Hepatocyte (in vitro differentiated cells): ENCODE data around the gene PTDSS2. TPM values are rescaled to one million over a fixed set of nuclear protein-coding genes. Genes with fewer than 3 reads are reported as not detected.
A peak's percentile ranks its signal among the peaks of the same experiment; 100 is the strongest.

Experiments
- DNase-seq: peaks from one replicate; pipeline ENCODE4 v3.0.0-alpha.2; 2016; ENCODE audit warnings: low spot score
- H2AFZ ChIP-seq: fragments of 200-600 bp; sonication (generic); 2 replicates; pipeline ENCODE4 v1.6.0; 2016; ENCODE audit warnings: antibody characterized with exemption, mild to moderate bottlenecking
- H3K27ac ChIP-seq: fragments of 200-600 bp; sonication (generic); 2 replicates; pipeline ENCODE4 v1.5.1; 2016; ENCODE audit warnings: mild to moderate bottlenecking
- H3K27me3 ChIP-seq: fragments of 200-600 bp; sonication (generic); 2 replicates; pipeline ENCODE4 v1.6.1; 2016
- H3K36me3 ChIP-seq: fragments of 200-600 bp; sonication (generic); replicated peaks from 2 replicates; pipeline ENCODE4 v1.5.1; 2016; ENCODE audit warnings: low read depth; ENCODE audit not compliant: insufficient read depth
- H3K4me1 ChIP-seq: fragments of 200-600 bp; sonication (generic); 2 replicates; pipeline ENCODE4 v1.5.1; 2016; ENCODE audit warnings: mild to moderate bottlenecking, moderate library complexity; ENCODE audit not compliant: insufficient read depth
- H3K4me2 ChIP-seq: fragments of 200-600 bp; sonication (generic); 2 replicates; pipeline ENCODE4 v1.6.0; 2016
- H3K4me3 ChIP-seq: fragments of 200-600 bp; sonication (generic); 2 replicates; pipeline ENCODE4 v1.5.1; 2016; ENCODE audit warnings: mild to moderate bottlenecking
- H3K79me2 ChIP-seq: fragments of 200-600 bp; sonication (generic); 2 replicates; pipeline ENCODE4 v1.6.0; 2017; ENCODE audit warnings: mild to moderate bottlenecking
- H3K9me2 ChIP-seq: fragments of 200-600 bp; sonication (generic); replicated peaks from 2 replicates; pipeline ENCODE4 v1.6.0; 2017; ENCODE audit warnings: mild to moderate bottlenecking; ENCODE audit not compliant: insufficient read depth
- H3K9me3 ChIP-seq: fragments of 200-600 bp; sonication (generic); 2 replicates; pipeline ENCODE4 v1.5.1; 2016; ENCODE audit warnings: low read depth, mild to moderate bottlenecking
- H4K20me1 ChIP-seq: fragments of 200-600 bp; sonication (generic); 2 replicates; pipeline ENCODE4 v1.6.0; 2016; ENCODE audit warnings: mild to moderate bottlenecking; ENCODE audit not compliant: insufficient read depth, poor library complexity, severe bottlenecking
- CTCF ChIP-seq: fragments of 200-600 bp; sonication (generic); IDR thresholded peaks from 2 replicates; pipeline ENCODE4 v1.5.1; 2016; ENCODE audit warnings: antibody characterized with exemption, mild to moderate bottlenecking; ENCODE audit not compliant: poor library complexity
- EZH2 ChIP-seq: fragments of 200-600 bp; sonication (generic); IDR thresholded peaks from 2 replicates; pipeline ENCODE4 v1.6.1; 2016; ENCODE audit warnings: antibody characterized with exemption, mild to moderate bottlenecking, borderline replicate concordance
- EZH2phosphoT487 ChIP-seq: fragments of 200-600 bp; sonication (generic); IDR thresholded peaks from one replicate; pipeline ENCODE4 v1.6.1; 2018; ENCODE audit warnings: antibody characterized with exemption, mild to moderate bottlenecking, low read depth, moderate library complexity; ENCODE audit not compliant: unreplicated experiment, severe bottlenecking
- WGBS: methylation state at CpG from one replicate; pipeline ENCODE4 v1.1.6; 2016; ENCODE audit warnings: low lambda C conversion rate; ENCODE audit errors: missing lambda C conversion rate; 5-methylcytosine and 5-hydroxymethylcytosine counted together
- polyA plus RNA-seq: library from polyadenylated mRNA; unstranded; fragments of >200 nt; fragmentation: Nextera tagmentation; extraction: Ambion mirVana; gene quantifications from 2 replicates; pipeline ENCODE4 v1.2.1, GENCODE V29; 2016
- total RNA-seq: library from RNA; depleted of rRNA; stranded (reverse); fragments of >200 nt; gene quantifications from 2 replicates; pipeline ENCODE4 v1.2.3, GENCODE V29; 2014

Gene PTDSS2
- total and polyA plus RNA-seq, 2 experiments from 2014 or later, result 31.5 to 50.8 TPM

GRCh38 chr11:528815-529727, 79.0 kb downstream of the PTDSS2 start:
- Histone ChIP-seq H3K4me2 (no peak overlapping the region), H2AFZ (no peak overlapping the region)
- peak; percentile 6 for DNase-seq

GRCh38 chr11:529728-530411, 79.8 kb downstream of the PTDSS2 start:
- Histone ChIP-seq H3K4me1 (peaks cover 6% of the 10 kb centered on the region), H3K9me2 (no peaks in the 10 kb centered on the region), H3K36me3 (no peaks in the 10 kb centered on the region), H3K27me3 (no peaks in the 10 kb centered on the region), H3K4me3 (no peak overlapping the region), H4K20me1 (peaks cover 15% of the 10 kb centered on the region), H3K4me2 (no peak overlapping the region), H3K79me2 (peaks cover 9% of the 10 kb centered on the region), H3K9me3 (no peaks in the 10 kb centered on the region), H2AFZ (no peak overlapping the region), H3K27ac (no peak overlapping the region)
- WGBS, result 91% methylated on average over 18 of the region's 18 CpGs
- peak; percentile 5 for DNase-seq
- no peak for TF ChIP-seq CTCF
- no peak for TF ChIP-seq EZH2
- TF ChIP-seq EZH2phosphoT487, result no peak

More at GRCh38 chr11:528815-529727, 79.0 kb downstream of the PTDSS2 start:
- Histone ChIP-seq H3K4me1 (peaks cover 2% of the 10 kb centered on the region), H3K27ac (no peak overlapping the region), H3K9me2 (no peaks in the 10 kb centered on the region), H3K4me3 (no peak overlapping the region), H3K79me2 (peaks cover 1% of the 10 kb centered on the region), H3K9me3 (no peaks in the 10 kb centered on the region), H3K27me3 (no peaks in the 10 kb centered on the region), H4K20me1 (peaks cover 7% of the 10 kb centered on the region), H3K36me3 (no peaks in the 10 kb centered on the region)
- TF ChIP-seq EZH2phosphoT487 (no peak), CTCF (no peak), EZH2 (no peak)
- WGBS, result 81% methylated on average over 29 of the region's 29 CpGs

GRCh38 chr11:530960-531831, 81.1 kb downstream of the PTDSS2 start:
- Histone ChIP-seq H3K9me2 (no peaks in the 10 kb centered on the region), H3K79me2 (peaks cover 10% of the 10 kb centered on the region), H3K27me3 (no peaks in the 10 kb centered on the region), H3K4me3 (no peak overlapping the region), H2AFZ (no peak overlapping the region), H4K20me1 (peaks cover 15% of the 10 kb centered on the region), H3K4me2 (no peak overlapping the region), H3K27ac (no peak overlapping the region), H3K36me3 (no peaks in the 10 kb centered on the region), H3K9me3 (no peaks in the 10 kb centered on the region), H3K4me1 (peaks cover 8% of the 10 kb centered on the region)
- TF ChIP-seq CTCF (no peak), EZH2 (no peak), EZH2phosphoT487 (no peak)
- peak; percentile 5 for DNase-seq
- WGBS, result 93% methylated on average over 13 of the region's 28 CpGs
